Measurements from ENCODE around the gene RBM42.

RBM42 gene

GRCh38 chr19:35671818-35672217 is 43.0 kb downstream of the RBM42 start:
- H3K36me3 ChIP-seq (ENCODE audit: low read length) = no peaks in the 10 kb centered on the region
- no peak overlapping the region for H3K4me3 ChIP-seq (ENCODE audit: insufficient read depth, low read length, poor library complexity, severe bottlenecking)
- no peaks in the 10 kb centered on the region for H3F3A ChIP-seq (ENCODE audit: insufficient read depth)
- H2AFZ ChIP-seq (ENCODE audit: low read depth, low read length, severe bottlenecking) = no peak overlapping the region
- no peak overlapping the region for H3K9ac ChIP-seq (ENCODE audit: low read length)
- H3K4me2 ChIP-seq (ENCODE audit: low read depth, low read length, poor library complexity, severe bottlenecking) = no peak overlapping the region
- no peaks in the 10 kb centered on the region for H3K9me3 ChIP-seq (ENCODE audit: insufficient read depth, low read length)
- no peaks in the 10 kb centered on the region for H4K20me1 ChIP-seq (ENCODE audit: low read depth, low read length)
- H3K79me2 ChIP-seq (ENCODE audit: insufficient read depth, low read length) = no peaks in the 10 kb centered on the region
- no peak overlapping the region for H3K27ac ChIP-seq (ENCODE audit: low read depth, low read length)
- TF ChIP-seq EZH2phosphoT487 (conservative IDR thresholded peaks at IDR 0.05; ENCODE audit: low read length) (no peak), CTCF (IDR thresholded peaks at IDR 0.05; ENCODE audit: insufficient read depth, low read length, poor library complexity, severe bottlenecking) (no peak)
- no peaks in the 10 kb centered on the region for H3K9me2 ChIP-seq (replicated peaks; ENCODE audit: insufficient read depth, low read length)
- no peaks in the 10 kb centered on the region for H3K27me3 ChIP-seq (ENCODE audit: low read length)

GRCh38 chr19:35673121-35673804 is 44.4 kb downstream of the RBM42 start:
- Histone ChIP-seq H3F3A (ENCODE audit: insufficient read depth) (no peaks in the 10 kb centered on the region), H3K27me3 (ENCODE audit: low read length) (no peaks in the 10 kb centered on the region), H2AFZ (ENCODE audit: low read depth, low read length, severe bottlenecking) (peak overlapping the region; percentile 56), H3K27ac (ENCODE audit: low read depth, low read length) (no peak overlapping the region), H3K9me3 (ENCODE audit: insufficient read depth, low read length) (no peaks in the 10 kb centered on the region), H3K4me3 (ENCODE audit: insufficient read depth, low read length, poor library complexity, severe bottlenecking) (peak overlapping the region; percentile 17), H3K9ac (ENCODE audit: low read length) (no peak overlapping the region; the same call in 1 of the 2 replicates), H4K20me1 (ENCODE audit: low read depth, low read length) (no peaks in the 10 kb centered on the region), H3K9me2 (replicated peaks; ENCODE audit: insufficient read depth, low read length) (no peaks in the 10 kb centered on the region), H3K36me3 (ENCODE audit: low read length) (no peaks in the 10 kb centered on the region), H3K79me2 (ENCODE audit: insufficient read depth, low read length) (no peaks in the 10 kb centered on the region), H3K4me2 (ENCODE audit: low read depth, low read length, poor library complexity, severe bottlenecking) (peak overlapping the region; percentile 43)
- TF ChIP-seq EZH2phosphoT487 (conservative IDR thresholded peaks at IDR 0.05; ENCODE audit: low read length) = no peak
- no peak for TF ChIP-seq CTCF (IDR thresholded peaks at IDR 0.05; ENCODE audit: insufficient read depth, low read length, poor library complexity, severe bottlenecking)

GRCh38 chr19:35675589-35676140 is 46.8 kb downstream of the RBM42 start:
- Histone ChIP-seq H3K9me2 (replicated peaks; ENCODE audit: insufficient read depth, low read length) (no peaks in the 10 kb centered on the region), H2AFZ (ENCODE audit: low read depth, low read length, severe bottlenecking) (no peak overlapping the region), H3K4me2 (ENCODE audit: low read depth, low read length, poor library complexity, severe bottlenecking) (no peak overlapping the region), H3K4me3 (ENCODE audit: insufficient read depth, low read length, poor library complexity, severe bottlenecking) (no peak overlapping the region), H3F3A (ENCODE audit: insufficient read depth) (no peaks in the 10 kb centered on the region), H3K36me3 (ENCODE audit: low read length) (no peaks in the 10 kb centered on the region), H4K20me1 (ENCODE audit: low read depth, low read length) (no peaks in the 10 kb centered on the region), H3K27ac (ENCODE audit: low read depth, low read length) (no peak overlapping the region), H3K9me3 (ENCODE audit: insufficient read depth, low read length) (no peaks in the 10 kb centered on the region), H3K27me3 (ENCODE audit: low read length) (no peaks in the 10 kb centered on the region), H3K79me2 (ENCODE audit: insufficient read depth, low read length) (no peaks in the 10 kb centered on the region), H3K9ac (ENCODE audit: low read length) (no peak overlapping the region)
- TF ChIP-seq EZH2phosphoT487 (conservative IDR thresholded peaks at IDR 0.05; ENCODE audit: low read length) = no peak
- TF ChIP-seq CTCF (IDR thresholded peaks at IDR 0.05; ENCODE audit: insufficient read depth, low read length, poor library complexity, severe bottlenecking) = no peak

Data from SU-DHL-6 (cell line).